ENCODE data around the gene C9orf78. TPM values are rescaled to one million over a fixed set of nuclear protein-coding genes. Genes with fewer than 3 reads are reported as not detected.
A peak's percentile ranks its signal among the peaks of the same experiment; 100 is the strongest.

The C9orf78 gene
- total and polyA plus RNA-seq, 9 of the 15 experiments (the other 6 are each of a cell fraction or from before 2014, with no cell fraction given), result 94.6 to 266 (median 202) TPM

DNA sequence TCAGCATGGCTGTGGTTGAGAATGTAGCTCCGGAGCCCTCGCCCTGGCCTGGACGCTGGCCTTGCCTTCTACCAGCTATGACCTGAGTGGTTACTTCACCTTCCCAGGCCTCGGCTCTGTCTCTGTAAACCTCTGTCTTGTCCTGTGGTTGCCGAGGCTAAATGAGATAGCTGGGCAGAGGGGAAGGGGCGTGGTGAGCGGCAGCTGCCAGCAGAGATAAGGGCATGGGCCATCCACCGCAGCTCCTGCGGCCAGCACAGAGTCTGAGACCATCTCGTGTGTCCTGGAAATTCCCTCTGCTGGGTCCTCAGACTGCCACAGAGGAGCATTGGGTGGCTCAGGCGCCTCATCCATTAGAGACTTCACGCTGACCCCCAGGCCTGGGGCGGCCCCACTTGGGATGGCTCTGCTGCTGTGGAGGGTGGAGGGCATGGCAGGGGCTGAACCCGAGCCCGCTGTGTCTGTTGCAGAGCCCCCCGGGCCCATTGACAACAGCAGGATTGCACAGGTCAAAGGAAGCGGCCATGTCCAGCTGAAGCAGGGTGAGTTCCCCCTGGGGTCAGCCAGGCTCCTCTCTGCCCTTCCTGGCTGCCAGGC lies 44.1 kb upstream of the C9orf78 start (continued):
- TF ChIP-seq, protein P1, sequence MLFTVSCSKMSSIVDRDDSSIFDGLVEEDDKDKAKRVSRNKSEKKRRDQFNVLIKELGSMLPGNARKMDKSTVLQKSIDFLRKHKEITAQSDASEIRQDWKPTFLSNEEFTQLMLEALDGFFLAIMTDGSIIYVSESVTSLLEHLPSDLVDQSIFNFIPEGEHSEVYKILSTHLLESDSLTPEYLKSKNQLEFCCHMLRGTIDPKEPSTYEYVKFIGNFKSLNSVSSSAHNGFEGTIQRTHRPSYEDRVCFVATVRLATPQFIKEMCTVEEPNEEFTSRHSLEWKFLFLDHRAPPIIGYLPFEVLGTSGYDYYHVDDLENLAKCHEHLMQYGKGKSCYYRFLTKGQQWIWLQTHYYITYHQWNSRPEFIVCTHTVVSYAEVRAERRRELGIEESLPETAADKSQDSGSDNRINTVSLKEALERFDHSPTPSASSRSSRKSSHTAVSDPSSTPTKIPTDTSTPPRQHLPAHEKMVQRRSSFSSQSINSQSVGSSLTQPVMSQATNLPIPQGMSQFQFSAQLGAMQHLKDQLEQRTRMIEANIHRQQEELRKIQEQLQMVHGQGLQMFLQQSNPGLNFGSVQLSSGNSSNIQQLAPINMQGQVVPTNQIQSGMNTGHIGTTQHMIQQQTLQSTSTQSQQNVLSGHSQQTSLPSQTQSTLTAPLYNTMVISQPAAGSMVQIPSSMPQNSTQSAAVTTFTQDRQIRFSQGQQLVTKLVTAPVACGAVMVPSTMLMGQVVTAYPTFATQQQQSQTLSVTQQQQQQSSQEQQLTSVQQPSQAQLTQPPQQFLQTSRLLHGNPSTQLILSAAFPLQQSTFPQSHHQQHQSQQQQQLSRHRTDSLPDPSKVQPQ (CRISPR knock-in tag; IDR thresholded peaks at IDR 0.05; ENCODE audit: borderline replicate concordance), result 0 out of 2 replicates have a peak, but pooled peaks have one; percentile 47
- no peak for TF ChIP-seq ZNF133 (CRISPR knock-in tag; IDR thresholded peaks at IDR 0.05)
- peak; percentile 59 for TF ChIP-seq RBBP5 (IDR thresholded peaks at IDR 0.05; ENCODE audit: borderline replicate concordance, insufficient read depth, low read length, poor library complexity, severe bottlenecking)
- TF ChIP-seq ZNF263 (CRISPR knock-in tag; IDR thresholded peaks at IDR 0.05; ENCODE audit: borderline replicate concordance), result no peak
- no peak for TF ChIP-seq SMARCA4 (IDR thresholded peaks at IDR 0.05)
- no peak for TF ChIP-seq ZKSCAN3 (CRISPR knock-in tag; IDR thresholded peaks at IDR 0.05)
- 0 out of 2 replicates have a peak, but pooled peaks have one; percentile 1 for TF ChIP-seq ZNF23 (CRISPR knock-in tag; IDR thresholded peaks at IDR 0.05)
- peak; percentile 79; the same call in 1 of the 2 replicates for TF ChIP-seq JUN (IDR thresholded peaks at IDR 0.05; ENCODE audit: borderline replicate concordance, low read depth, low read length)
- no peak for TF ChIP-seq JUN (CRISPR knock-in tag; IDR thresholded peaks at IDR 0.05; ENCODE audit: borderline replicate concordance)
- TF ChIP-seq DIDO1 (tag; IDR thresholded peaks at IDR 0.05; ENCODE audit: low read depth), result no peak
- TF ChIP-seq, protein P2, sequence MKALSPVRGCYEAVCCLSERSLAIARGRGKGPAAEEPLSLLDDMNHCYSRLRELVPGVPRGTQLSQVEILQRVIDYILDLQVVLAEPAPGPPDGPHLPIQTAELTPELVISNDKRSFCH (CRISPR knock-in tag; IDR thresholded peaks at IDR 0.05), result no peak
- TF ChIP-seq, protein P2 (tag; IDR thresholded peaks at IDR 0.05), result no peak
- no peak for TF ChIP-seq NR2C1 (IDR thresholded peaks at IDR 0.05)
- no peak for TF ChIP-seq NR2C1 (tag; IDR thresholded peaks at IDR 0.05)
- no peak for TF ChIP-seq ZNF124 (CRISPR knock-in tag; IDR thresholded peaks at IDR 0.05)
- TF ChIP-seq ZNF212 (CRISPR knock-in tag; IDR thresholded peaks at IDR 0.05), result no peak
- no peak for TF ChIP-seq GTF2E2 (tag; IDR thresholded peaks at IDR 0.05)
- TF ChIP-seq TSHZ1 (CRISPR knock-in tag; IDR thresholded peaks at IDR 0.05), result no peak
- no peak for TF ChIP-seq HNRNPH1 (optimal IDR thresholded peaks at IDR 0.05; ENCODE audit: low read depth, low read length)
- no peak for TF ChIP-seq MECOM (CRISPR knock-in tag; IDR thresholded peaks at IDR 0.05)
- TF ChIP-seq, protein P3, sequence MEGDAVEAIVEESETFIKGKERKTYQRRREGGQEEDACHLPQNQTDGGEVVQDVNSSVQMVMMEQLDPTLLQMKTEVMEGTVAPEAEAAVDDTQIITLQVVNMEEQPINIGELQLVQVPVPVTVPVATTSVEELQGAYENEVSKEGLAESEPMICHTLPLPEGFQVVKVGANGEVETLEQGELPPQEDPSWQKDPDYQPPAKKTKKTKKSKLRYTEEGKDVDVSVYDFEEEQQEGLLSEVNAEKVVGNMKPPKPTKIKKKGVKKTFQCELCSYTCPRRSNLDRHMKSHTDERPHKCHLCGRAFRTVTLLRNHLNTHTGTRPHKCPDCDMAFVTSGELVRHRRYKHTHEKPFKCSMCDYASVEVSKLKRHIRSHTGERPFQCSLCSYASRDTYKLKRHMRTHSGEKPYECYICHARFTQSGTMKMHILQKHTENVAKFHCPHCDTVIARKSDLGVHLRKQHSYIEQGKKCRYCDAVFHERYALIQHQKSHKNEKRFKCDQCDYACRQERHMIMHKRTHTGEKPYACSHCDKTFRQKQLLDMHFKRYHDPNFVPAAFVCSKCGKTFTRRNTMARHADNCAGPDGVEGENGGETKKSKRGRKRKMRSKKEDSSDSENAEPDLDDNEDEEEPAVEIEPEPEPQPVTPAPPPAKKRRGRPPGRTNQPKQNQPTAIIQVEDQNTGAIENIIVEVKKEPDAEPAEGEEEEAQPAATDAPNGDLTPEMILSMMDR (IDR thresholded peaks at IDR 0.05 in 2 of 3, conservative IDR thresholded peaks at IDR 0.05 in 1 of 3; ENCODE audit: insufficient read depth in 2 of 3, low read depth in 1 of 3, low read length in 3 of 3), result peak in 2 of 3 experiments; percentile 7 to 11; a peak in 3 of 6 replicates
